Left lung (tissue), 10 donors: ENCODE results near the gene PVALB. TPM values are rescaled to one million over a fixed set of nuclear protein-coding genes. Genes with fewer than 3 reads are reported as not detected.

Source experiments
- ATAC-seq: fragments of 200-7000 bp; cut with Tn5 transposase; one replicate; pipeline ENCODE4 v1.9.1; 2020; ENCODE audit warnings: moderate library complexity
- DNase-seq, 4 donors: peaks; one replicate each; pipeline ENCODE4 v3.0.0-alpha.2; 2013 to 2020
- H3K27ac ChIP-seq, 2 donors: fragments of 200-600 bp; sonication (generic) in 1 of 2; one replicate each; pipeline versions ENCODE4 v1.5.0 to v1.8.0; 2020 to 2021
- H3K27me3 ChIP-seq, 2 donors: fragments of 200-600 bp; sonication (generic) in 1 of 2; one replicate each; pipeline versions ENCODE4 v1.5.0 to v1.8.0; 2020 to 2021
- H3K36me3 ChIP-seq, 2 donors: fragments of 200-600 bp; sonication (generic) in 1 of 2; one replicate each; pipeline versions ENCODE4 v1.5.0 to v1.8.0; 2020 to 2021
- H3K4me1 ChIP-seq, 2 donors: fragments of 200-600 bp; one replicate each; pipeline ENCODE4 v1.8.0; 2021
- H3K4me3 ChIP-seq, 2 donors: fragments of 200-600 bp; sonication (generic) in 1 of 2; one replicate each; pipeline versions ENCODE4 v1.5.0 to v1.8.0; 2020 to 2021; ENCODE audit warnings: mild to moderate bottlenecking in 1 of 2
- H3K9me3 ChIP-seq, 2 donors: fragments of 200-600 bp; sonication (generic) in 1 of 2; one replicate each; pipeline versions ENCODE4 v1.5.0 to v1.8.0; 2020 to 2021
- CTCF ChIP-seq, 2 donors: fragments of 200-600 bp; sonication (generic) in 1 of 2; IDR thresholded peaks; one replicate each; pipeline versions ENCODE4 v1.5.0 to v1.8.0; 2021; ENCODE audit warnings: antibody characterized with exemption in 2 of 2
- intact Hi-C, 2 donors: fragments of 100-400 bp; cut with DNase I; formaldehyde crosslinking; loops; one replicate each; pipeline versions ENCODE4 v1.11.2 to v1.14.2; 2022
- polyA plus RNA-seq, 6 donors: library from polyadenylated mRNA; unstranded; fragments of 120-200 nt; gene quantifications; one replicate each; pipeline ENCODE4 v1.2.1, GENCODE V29; 2013; ENCODE audit not compliant: insufficient read length in 6 of 6
- total RNA-seq, 2 donors: library from RNA; stranded (reverse); fragmentation: NEBNext Ultra II Directional; extraction: Animal tissue kit (Norgen Biotek cat#: 25700); gene quantifications; one replicate each; pipeline ENCODE4 v1.2.1, GENCODE V29; 2021
- donor health status: DM: no; HTN: yes; CAD: no.
- donor health status: DM: no; HTN: no; CAD: no.

The PVALB gene
- total and polyA plus RNA-seq, 8 donors, result 0.30 to 0.76 (median 0.55) TPM; not detected in 4

GRCh38 chr22:36829370-36830002, 12.7 kb upstream of the PVALB start:
- Histone ChIP-seq H3K9me3 (no peaks in the 10 kb centered on the region), H3K27me3 (peaks cover 0 to 54% of the 10 kb centered on the region in 2 donors), H3K4me3 (no peak overlapping the region), H3K36me3 (no peaks in the 10 kb centered on the region), H3K4me1 (peaks cover 0 to 21% of the 10 kb centered on the region in 2 donors), H3K27ac (no peak overlapping the region)
- no peak for TF ChIP-seq CTCF (IDR thresholded peaks at IDR 0.05)
- intact Hi-C loops, result no loop called here
- ATAC-seq (peak; percentile 91), DNase-seq (peak in 2 of 4 donors; percentile 63 to 65)

GRCh38 chr22:36828815-36829214, 12.0 kb upstream of the PVALB start:
- no peak for TF ChIP-seq CTCF (IDR thresholded peaks at IDR 0.05)
- ATAC-seq, result no peak
- Histone ChIP-seq H3K36me3 (no peaks in the 10 kb centered on the region), H3K9me3 (no peaks in the 10 kb centered on the region), H3K4me1 (peaks cover 0 to 21% of the 10 kb centered on the region in 2 donors), H3K4me3 (no peak overlapping the region), H3K27ac (no peak overlapping the region), H3K27me3 (peaks cover 4 to 53% of the 10 kb centered on the region in 2 donors)
- intact Hi-C loops, result no loop called here
- no peak for DNase-seq

- intact Hi-C loops, result no loop called here
- TF ChIP-seq CTCF (IDR thresholded peaks at IDR 0.05), result no peak
- DNase-seq (no peak), ATAC-seq (no peak)
- H3K27me3 ChIP-seq, result peaks cover 8 to 74% of the 10 kb centered on the region in 2 donors
- no peaks in the 10 kb centered on the region for H3K9me3 ChIP-seq
- H3K4me1 ChIP-seq, result peaks cover 0 to 9% of the 10 kb centered on the region in 2 donors
- no peak overlapping the region for H3K4me3 ChIP-seq
- no peak overlapping the region for H3K27ac ChIP-seq
- no peaks in the 10 kb centered on the region for H3K36me3 ChIP-seq
Observed at GRCh38 chr22:36826262-36826661, 9.4 kb upstream of the PVALB start.

- no peak overlapping the region for H3K4me3 ChIP-seq
- no peak for ATAC-seq
- H3K9me3 ChIP-seq, result no peaks in the 10 kb centered on the region
- H3K27me3 ChIP-seq, result peaks cover 21 to 81% of the 10 kb centered on the region in 2 donors
- no peak for TF ChIP-seq CTCF (IDR thresholded peaks at IDR 0.05)
- H3K27ac ChIP-seq, result no peak overlapping the region
- DNase-seq, result no peak
- intact Hi-C loops, result no loop called here
- no peaks in the 10 kb centered on the region for H3K36me3 ChIP-seq
- H3K4me1 ChIP-seq, result no peaks in the 10 kb centered on the region
Observed at GRCh38 chr22:36824655-36825054, 7.8 kb upstream of the PVALB start.

- Histone ChIP-seq H3K4me1 (no peaks in the 10 kb centered on the region), H3K36me3 (no peaks in the 10 kb centered on the region), H3K27ac (no peak overlapping the region), H3K4me3 (no peak overlapping the region), H3K9me3 (no peaks in the 10 kb centered on the region), H3K27me3 (peaks cover 35 to 86% of the 10 kb centered on the region in 2 donors)
- ATAC-seq, result no peak
- no peak for TF ChIP-seq CTCF (IDR thresholded peaks at IDR 0.05)
- intact Hi-C loops, result no loop called here
- DNase-seq, result no peak
Observed at GRCh38 chr22:36823186-36823839, 6.5 kb upstream of the PVALB start.
